Kidney epithelial cell (primary cell): Measurements from ENCODE around the gene ASAP2. TPM values are rescaled to one million over a fixed set of nuclear protein-coding genes. Genes with fewer than 3 reads are reported as not detected.

ENCODE experiments used
- DNase-seq: peaks from one replicate; pipeline ENCODE4 v3.0.0-alpha.2; 2010; ENCODE audit warnings: low read depth
- H3K27me3 ChIP-seq: 2 replicates; pipeline ENCODE4 v1.6.0; 2011; ENCODE audit warnings: low read length; ENCODE audit not compliant: control insufficient read depth, insufficient read depth
- H3K36me3 ChIP-seq: 2 replicates; pipeline ENCODE4 v1.5.1; 2011; ENCODE audit warnings: low read length; ENCODE audit not compliant: control insufficient read depth, insufficient read depth
- H3K4me3 ChIP-seq: 2 replicates; pipeline ENCODE4 v1.5.1; 2011; ENCODE audit warnings: low read depth, mild to moderate bottlenecking, control low read depth, low read length
- total RNA-seq: library from RNA; depleted of rRNA; stranded (reverse); fragments of >200 nt; gene quantifications from 2 replicates; pipeline ENCODE4 v1.2.3, GENCODE V29; 2015
- TF ChIP-seq, protein P1 (sequence below): IDR thresholded peaks from 2 replicates; pipeline ENCODE4 v1.5.1; 2011; ENCODE audit warnings: mild to moderate bottlenecking, moderate library complexity, low read length, control low read depth, inconsistent platforms; ENCODE audit not compliant: insufficient read depth, poor library complexity, severe bottlenecking

Gene ASAP2
- total RNA-seq, 1 donor from 2014 or later, result 42.2 TPM

DNA sequence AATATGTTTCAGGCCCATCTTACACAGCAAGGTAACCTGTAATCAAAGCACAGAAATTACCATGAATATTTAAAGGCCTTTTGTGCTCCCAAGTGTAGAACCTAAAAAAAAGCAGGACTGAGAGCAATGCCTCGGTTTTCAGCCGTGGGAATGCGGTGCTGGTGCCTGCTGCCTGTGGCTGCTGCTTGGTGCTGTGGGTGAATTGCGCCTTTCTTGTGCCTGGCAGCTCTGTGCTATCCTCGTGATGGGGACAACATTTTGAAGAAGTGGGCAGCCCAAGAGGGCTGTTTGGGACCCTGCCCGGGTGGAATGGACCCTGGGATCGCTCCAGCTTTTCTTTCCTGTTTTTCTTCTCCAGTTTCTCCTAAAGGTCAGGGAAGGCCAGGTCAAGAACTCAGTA, 91.2 kb downstream of the ASAP2 start:
- TF ChIP-seq, protein P1, sequence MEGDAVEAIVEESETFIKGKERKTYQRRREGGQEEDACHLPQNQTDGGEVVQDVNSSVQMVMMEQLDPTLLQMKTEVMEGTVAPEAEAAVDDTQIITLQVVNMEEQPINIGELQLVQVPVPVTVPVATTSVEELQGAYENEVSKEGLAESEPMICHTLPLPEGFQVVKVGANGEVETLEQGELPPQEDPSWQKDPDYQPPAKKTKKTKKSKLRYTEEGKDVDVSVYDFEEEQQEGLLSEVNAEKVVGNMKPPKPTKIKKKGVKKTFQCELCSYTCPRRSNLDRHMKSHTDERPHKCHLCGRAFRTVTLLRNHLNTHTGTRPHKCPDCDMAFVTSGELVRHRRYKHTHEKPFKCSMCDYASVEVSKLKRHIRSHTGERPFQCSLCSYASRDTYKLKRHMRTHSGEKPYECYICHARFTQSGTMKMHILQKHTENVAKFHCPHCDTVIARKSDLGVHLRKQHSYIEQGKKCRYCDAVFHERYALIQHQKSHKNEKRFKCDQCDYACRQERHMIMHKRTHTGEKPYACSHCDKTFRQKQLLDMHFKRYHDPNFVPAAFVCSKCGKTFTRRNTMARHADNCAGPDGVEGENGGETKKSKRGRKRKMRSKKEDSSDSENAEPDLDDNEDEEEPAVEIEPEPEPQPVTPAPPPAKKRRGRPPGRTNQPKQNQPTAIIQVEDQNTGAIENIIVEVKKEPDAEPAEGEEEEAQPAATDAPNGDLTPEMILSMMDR, result no peak
- DNase-seq, result no peak
- no peaks in the 10 kb centered on the region for H3K27me3 ChIP-seq
- no peaks in the 10 kb centered on the region for H3K36me3 ChIP-seq
- no peak overlapping the region for H3K4me3 ChIP-seq

DNA sequence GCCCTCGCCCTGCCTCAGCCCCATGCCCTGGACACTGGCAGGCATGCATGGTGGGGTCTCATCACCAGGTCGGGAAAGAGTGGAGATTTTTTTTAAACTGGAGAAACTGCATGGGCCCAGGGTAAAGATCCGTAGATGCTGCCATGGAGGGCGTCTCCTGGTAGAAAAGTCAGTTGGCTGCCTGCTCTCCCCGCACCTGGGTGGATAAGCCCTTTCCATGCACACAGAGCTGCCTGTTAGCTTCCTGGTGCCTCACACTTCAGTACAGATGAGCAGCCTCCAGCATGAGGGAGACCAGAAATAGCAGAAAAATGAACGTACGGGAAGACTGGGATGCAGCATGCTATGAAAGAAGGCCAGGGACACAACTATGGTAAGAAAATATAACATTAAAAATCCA, 92.0 kb downstream of the ASAP2 start:
- TF ChIP-seq, protein P1, result no peak
- no peak for DNase-seq
- H3K27me3 ChIP-seq, result no peaks in the 10 kb centered on the region
- no peak overlapping the region for H3K4me3 ChIP-seq
- no peaks in the 10 kb centered on the region for H3K36me3 ChIP-seq

GRCh38 chr2:9299161-9300100, 92.8 kb downstream of the ASAP2 start:
- Histone ChIP-seq H3K4me3 (no peak overlapping the region), H3K36me3 (no peaks in the 10 kb centered on the region), H3K27me3 (no peaks in the 10 kb centered on the region)
- no peak for DNase-seq
- TF ChIP-seq, protein P1, result no peak

DNA sequence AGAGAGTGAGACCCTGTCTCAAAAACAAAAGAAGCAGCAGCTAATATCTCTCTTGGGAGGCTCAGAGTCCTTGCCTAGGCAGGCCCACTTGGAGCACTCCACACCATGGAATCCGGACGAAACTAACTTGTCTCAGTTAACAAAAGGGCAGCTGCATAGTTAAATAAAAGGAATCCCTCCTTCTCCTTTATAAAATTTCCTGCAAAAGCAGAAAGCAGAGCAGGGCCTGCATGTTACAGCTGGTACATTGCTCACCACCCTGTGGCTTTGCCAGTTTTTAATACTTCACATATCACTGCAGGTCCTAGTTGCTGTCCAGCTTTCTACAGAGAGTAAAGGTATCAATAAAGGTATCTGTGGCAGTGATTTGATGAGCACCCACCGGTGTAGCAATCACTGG, 93.6 kb downstream of the ASAP2 start:
- TF ChIP-seq, protein P1, result no peak
- no peak overlapping the region for H3K4me3 ChIP-seq
- no peaks in the 10 kb centered on the region for H3K36me3 ChIP-seq
- no peak for DNase-seq
- no peaks in the 10 kb centered on the region for H3K27me3 ChIP-seq

- Histone ChIP-seq H3K4me3 (no peak overlapping the region), H3K36me3 (no peaks in the 10 kb centered on the region), H3K27me3 (no peaks in the 10 kb centered on the region)
- no peak for DNase-seq
- TF ChIP-seq, protein P1, result no peak
Measured at GRCh38 chr2:9300829-9301453, 94.3 kb downstream of the ASAP2 start.
